HCT116 (cell line): ENCODE measurements around the gene NFIA. TPM values are rescaled to one million over a fixed set of nuclear protein-coding genes. Genes with fewer than 3 reads are reported as not detected.

Experiments
- ATAC-seq: fragments of 200-7000 bp; cut with Tn5 transposase; 2 replicates; pipeline ENCODE4 v1.9.1; 2020; ENCODE audit warnings: mild to moderate bottlenecking, moderate library complexity
- BruUV-seq: library from RNA; stranded (reverse); fragments of 400-500 nt; replicated peaks from 2 replicates; lab custom pipeline; 2021; lab: Mats Ljungman, UMichigan
- CTCF ChIA-PET: fragments of 300-600 bp; sonication (Branson Sonifier 250); formaldehyde crosslinking; loops from one replicate; lab custom pipeline; 2021; ENCODE audit warnings: antibody characterized with exemption; lab: Charles Lee
- POLR2A ChIA-PET: fragments of 300-600, 350-600 bp; sonication (Branson Sonifier 250); formaldehyde crosslinking; loops from one replicate; lab custom pipeline; 2021; ENCODE audit warnings: antibody characterized with exemption; lab: Charles Lee
- RAD21 ChIA-PET, 2 experiments: fragments of 300-600 bp; sonication (Branson Sonifier 250); formaldehyde crosslinking; loops; one replicate each; lab custom pipeline; 2023; ENCODE audit warnings: low total read pairs in 2 of 2; ENCODE audit not compliant: uncharacterized antibody in 2 of 2, unreplicated experiment in 2 of 2, low non-redundant PET in 1 of 2; lab: Charles Lee
- DNase-seq: peaks from one replicate; pipeline ENCODE4 v3.0.0-alpha.2; 2010; ENCODE audit warnings: low read depth, low spot score
- H2AFZ ChIP-seq: fragments of 200-600 bp; shearing (Covaris generic), sonication (generic); 2 replicates; pipeline ENCODE4 v1.6.1; 2017; ENCODE audit warnings: low read depth, mixed run types, mixed read lengths, antibody characterized with exemption, low read length; ENCODE audit not compliant: poor library complexity, severe bottlenecking
- H3K27ac ChIP-seq: 2 replicates; pipeline ENCODE4 v1.5.1; 2012; ENCODE audit warnings: low read depth, low read length
- H3K27me3 ChIP-seq: fragments of 200-600 bp; sonication (generic); 2 replicates; pipeline ENCODE4 v1.6.1; 2016; ENCODE audit warnings: mixed run types, low read length, mixed read lengths; ENCODE audit not compliant: insufficient read depth
- H3K36me3 ChIP-seq, 2 experiments: fragments of 200-500 bp in 1 of 2; fragments of 200-600 bp in 1 of 2; sonication (Bioruptor generic) in 1 of 2; sonication (generic) in 1 of 2; 2 replicates each; pipeline versions ENCODE4 v1.5.1 to v1.6.1; 2014 to 2016; ENCODE audit warnings: low read length in 2 of 2, inconsistent platforms in 1 of 2, mixed read lengths in 1 of 2, mixed run types in 1 of 2; ENCODE audit not compliant: insufficient read depth in 2 of 2, control insufficient read depth in 1 of 2
- H3K4me1 ChIP-seq, 2 experiments: fragments of 200-600 bp in 1 of 2; sonication (generic) in 1 of 2; 2 replicates each; pipeline versions ENCODE4 v1.5.1 to v1.6.1; 2012 to 2017; ENCODE audit warnings: low read length in 2 of 2, inconsistent platforms in 1 of 2, mild to moderate bottlenecking in 1 of 2, mixed read lengths in 1 of 2, mixed run types in 1 of 2, moderate library complexity in 1 of 2; ENCODE audit not compliant: insufficient read depth in 2 of 2, control insufficient read depth in 1 of 2
- H3K4me2 ChIP-seq: fragments of 200-600 bp; sonication (generic); 2 replicates; pipeline ENCODE4 v1.6.1; 2017; ENCODE audit warnings: mixed run types, low read length, mixed read lengths
- H3K4me3 ChIP-seq, 2 experiments: fragments of 200-600 bp in 1 of 2; sonication (generic) in 1 of 2; replicated peaks in 1 of 2; 2 replicates each; pipeline ENCODE4 v1.5.1; 2011 to 2016; ENCODE audit warnings: low read length in 2 of 2, control low read depth in 1 of 2, low read depth in 1 of 2, mild to moderate bottlenecking in 1 of 2, mixed read lengths in 1 of 2, mixed run types in 1 of 2
- H3K79me2 ChIP-seq: fragments of 200-600 bp; sonication (generic); 2 replicates; pipeline ENCODE4 v1.6.1; 2017; ENCODE audit warnings: mild to moderate bottlenecking, mixed run types, low read length, moderate library complexity, mixed read lengths; ENCODE audit not compliant: insufficient read depth
- H3K9ac ChIP-seq: fragments of 200-600 bp; sonication (generic); 2 replicates; pipeline ENCODE4 v1.6.1; 2016; ENCODE audit warnings: low read length, mixed read lengths
- H3K9me2 ChIP-seq: fragments of 200-600 bp; sonication (generic), shearing (Covaris generic); 2 replicates; pipeline ENCODE4 v1.6.1; 2017; ENCODE audit warnings: mixed run types, mild to moderate bottlenecking, moderate library complexity; ENCODE audit not compliant: insufficient read depth
- H3K9me3 ChIP-seq, 2 experiments: fragments of 200-500 bp in 1 of 2; fragments of 200-600 bp in 1 of 2; sonication (Bioruptor generic) in 1 of 2; sonication (generic) in 1 of 2; 2 replicates each; pipeline ENCODE4 v1.6.1; 2014 to 2017; ENCODE audit warnings: low read length in 2 of 2, mixed read lengths in 2 of 2, inconsistent platforms in 1 of 2, low read depth in 1 of 2, mild to moderate bottlenecking in 1 of 2, mixed run types in 1 of 2, moderate library complexity in 1 of 2; ENCODE audit not compliant: control insufficient read depth in 1 of 2, insufficient read depth in 1 of 2
- H4K20me1 ChIP-seq: fragments of 200-600 bp; sonication (generic), shearing (Covaris generic); 2 replicates; pipeline ENCODE4 v1.6.1; 2017; ENCODE audit warnings: mixed run types, mild to moderate bottlenecking, moderate library complexity; ENCODE audit not compliant: insufficient read depth
- CBX3 ChIP-seq: IDR thresholded peaks from 2 replicates; pipeline ENCODE4 v1.6.1; 2012; ENCODE audit warnings: low read depth
- CEBPB ChIP-seq: IDR thresholded peaks from 2 replicates; pipeline ENCODE4 v1.6.1; 2012; ENCODE audit warnings: low read depth
- EGR1 ChIP-seq: IDR thresholded peaks from 2 replicates; pipeline ENCODE4 v1.6.1; 2012; ENCODE audit warnings: low read depth
- EZH2 ChIP-seq: fragments of 200-600 bp; sonication (generic); IDR thresholded peaks from 2 replicates; pipeline ENCODE4 v1.6.1; 2017; ENCODE audit warnings: antibody characterized with exemption, mixed run types
- EZH2phosphoT487 ChIP-seq: fragments of 200-600 bp; IDR thresholded peaks from 2 replicates; pipeline ENCODE4 v1.6.1; 2018; ENCODE audit warnings: antibody characterized with exemption, borderline replicate concordance
- FOSL1 ChIP-seq: IDR thresholded peaks from 2 replicates; pipeline ENCODE4 v1.6.1; 2012; ENCODE audit warnings: low read depth
- JUND ChIP-seq: IDR thresholded peaks from 2 replicates; pipeline ENCODE4 v1.6.1; 2012
- POLR2A ChIP-seq: IDR thresholded peaks from 2 replicates; pipeline ENCODE4 v1.7.0; 2011; ENCODE audit warnings: borderline replicate concordance; ENCODE audit not compliant: insufficient read depth, insufficient read length; ENCODE audit errors: extremely low read depth
- POLR2AphosphoS5 ChIP-seq: IDR thresholded peaks from 2 replicates; pipeline ENCODE4 v1.6.1; 2011; ENCODE audit warnings: mild to moderate bottlenecking, low read depth, low read length, moderate library complexity
- RAD21 ChIP-seq: IDR thresholded peaks from 2 replicates; pipeline ENCODE4 v1.6.1; 2012; ENCODE audit warnings: low read depth, mild to moderate bottlenecking
- SP1 ChIP-seq: IDR thresholded peaks from 2 replicates; pipeline ENCODE4 v1.6.1; 2012; ENCODE audit warnings: low read depth
- SRF ChIP-seq: IDR thresholded peaks from 2 replicates; pipeline ENCODE4 v1.6.1; 2012; ENCODE audit warnings: low read depth
- TCF7L2 ChIP-seq: IDR thresholded peaks from 2 replicates; pipeline ENCODE4 v1.7.0; 2011; ENCODE audit warnings: borderline replicate concordance, inconsistent platforms; ENCODE audit not compliant: insufficient read depth, insufficient read length; ENCODE audit errors: extremely low read depth
- ZBTB33 ChIP-seq: IDR thresholded peaks from 2 replicates; pipeline ENCODE4 v1.6.1; 2011; ENCODE audit warnings: mild to moderate bottlenecking, low read length, moderate library complexity; ENCODE audit not compliant: insufficient replicate concordance; ENCODE audit errors: extremely low read depth
- ZFX ChIP-seq: fragments of 450-650 bp; IDR thresholded peaks from 2 replicates; pipeline ENCODE4 v1.6.1; 2017
- ZNF274 ChIP-seq: fragments of 200-500 bp; sonication (Bioruptor generic); IDR thresholded peaks from 2 replicates; pipeline ENCODE4 v1.6.1; 2014; ENCODE audit warnings: mild to moderate bottlenecking, low read depth, low read length, inconsistent platforms
- intact Hi-C: fragments of 100-400 bp; cut with micrococcal nuclease; formaldehyde crosslinking; loops from 2 replicates; pipeline ENCODE4 v1.10.0; 2022
- total RNA-seq: library from RNA; stranded (reverse); gene quantifications from one replicate; pipeline ENCODE4 v1.2.1, GENCODE V29; 2021; ENCODE audit not compliant: unreplicated experiment
- TF ChIP-seq, protein P1 (sequence below): IDR thresholded peaks from 2 replicates; pipeline ENCODE4 v1.6.1; 2012
- TF ChIP-seq, protein P2 (sequence below): IDR thresholded peaks from 2 replicates; pipeline ENCODE4 v1.6.1; 2012

Gene NFIA
- total RNA-seq, 1 experiment from 2014 or later = 17.2 TPM

DNA sequence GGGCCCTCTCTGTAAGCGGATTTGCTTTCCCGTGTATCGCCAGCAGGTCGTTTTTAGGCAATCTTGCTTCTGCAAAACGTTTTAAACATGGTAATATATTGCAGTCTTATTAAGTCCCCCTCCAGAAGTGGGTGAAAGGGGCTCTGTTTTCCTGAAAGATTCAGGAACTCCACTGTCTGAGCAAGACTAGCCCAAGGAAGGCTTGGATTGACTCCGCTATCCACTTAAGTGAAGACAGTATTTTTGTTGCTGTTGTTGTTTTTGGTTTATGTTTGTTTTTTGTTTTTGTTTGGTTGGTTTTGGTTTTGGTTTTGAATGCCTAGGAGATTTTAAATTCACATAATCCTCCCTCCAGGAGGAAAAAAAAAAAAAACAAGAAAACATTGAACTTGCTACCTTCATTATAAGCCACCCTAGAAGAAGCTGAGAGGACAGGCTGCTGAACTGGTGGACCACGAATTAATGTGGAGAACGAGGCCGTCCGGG is 29.1 kb upstream of the NFIA start:
- Histone ChIP-seq H3K4me3 (peak overlapping the region; percentile 30 to 46; a peak in 3 of 4 replicates), H3K79me2 (no peaks in the 10 kb centered on the region), H3K36me3 (no peaks in the 10 kb centered on the region), H3K27me3 (no peaks in the 10 kb centered on the region), H3K27ac (no peak overlapping the region), H3K9me2 (no peaks in the 10 kb centered on the region), H4K20me1 (no peaks in the 10 kb centered on the region), H2AFZ (peak overlapping the region; percentile 84), H3K4me2 (peak overlapping the region; percentile 70), H3K9ac (0 out of 2 replicates have a peak overlapping the region, but pooled peaks have one; percentile 14), H3K4me1 (peaks cover 3 to 17% of the 10 kb centered on the region in 2 experiments; a peak in 2 of 4 replicates), H3K9me3 (no peaks in the 10 kb centered on the region)
- intact Hi-C loops = loop anchor here (10.0 kb wide), 1 partner anchor 532 kb away; no protein-coding TSS in a partner anchor
- TF ChIP-seq EZH2 (no peak), POLR2A (no peak), FOSL1 (no peak)
- no peak for DNase-seq
- no TSS peak for BruUV-seq
- CTCF ChIA-PET = no interaction called here
- RAD21 ChIA-PET = no interaction called here
- POLR2A ChIA-PET = no interaction called here
- no peak for ATAC-seq

GRCh38 chr1:61053712-61054600 is 28.4 kb upstream of the NFIA start:
- no peak for TF ChIP-seq ZNF274
- no peak for TF ChIP-seq POLR2A
- no peak for TF ChIP-seq SP1
- TF ChIP-seq, protein P1, sequence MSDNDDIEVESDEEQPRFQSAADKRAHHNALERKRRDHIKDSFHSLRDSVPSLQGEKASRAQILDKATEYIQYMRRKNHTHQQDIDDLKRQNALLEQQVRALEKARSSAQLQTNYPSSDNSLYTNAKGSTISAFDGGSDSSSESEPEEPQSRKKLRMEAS = no peak
- TF ChIP-seq RAD21 = no peak
- TF ChIP-seq ZBTB33 = no peak
- no peak for TF ChIP-seq CBX3
- TF ChIP-seq TCF7L2 = no peak
- TF ChIP-seq ZFX = no peak
- TF ChIP-seq EGR1 = no peak
- TF ChIP-seq EZH2 = no peak
- no peak for TF ChIP-seq JUND
- TF ChIP-seq FOSL1 = no peak
- no peak for TF ChIP-seq CEBPB
- TF ChIP-seq POLR2AphosphoS5 = no peak
- TF ChIP-seq, protein P2, sequence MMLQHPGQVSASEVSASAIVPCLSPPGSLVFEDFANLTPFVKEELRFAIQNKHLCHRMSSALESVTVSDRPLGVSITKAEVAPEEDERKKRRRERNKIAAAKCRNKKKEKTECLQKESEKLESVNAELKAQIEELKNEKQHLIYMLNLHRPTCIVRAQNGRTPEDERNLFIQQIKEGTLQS = no peak
- TF ChIP-seq SRF = no peak
- no peak for TF ChIP-seq EZH2phosphoT487
- DNase-seq = no peak
- RAD21 ChIA-PET = no interaction called here

More at GRCh38 chr1:61053712-61054600, 28.4 kb upstream of the NFIA start:
- H2AFZ ChIP-seq = peak overlapping the region; percentile 84
- no peaks in the 10 kb centered on the region for H3K79me2 ChIP-seq
- ChIA-PET POLR2A (no interaction called here), CTCF (no interaction called here)
- H3K9ac ChIP-seq = 0 out of 2 replicates have a peak overlapping the region, but pooled peaks have one; percentile 14
- peak overlapping the region; percentile 30 to 46; a peak in 3 of 4 replicates for H3K4me3 ChIP-seq
- no peak for ATAC-seq
- peaks cover 3 to 17% of the 10 kb centered on the region in 2 experiments; a peak in 2 of 4 replicates for H3K4me1 ChIP-seq
- no peak overlapping the region for H3K27ac ChIP-seq
- intact Hi-C loops = loop anchor here (10.0 kb wide), 1 partner anchor 531 kb away; no protein-coding TSS in a partner anchor
- H3K4me2 ChIP-seq = peak overlapping the region; percentile 70
- no peaks in the 10 kb centered on the region for H3K9me2 ChIP-seq
- H4K20me1 ChIP-seq = no peaks in the 10 kb centered on the region
- no peaks in the 10 kb centered on the region for H3K9me3 ChIP-seq
- no peaks in the 10 kb centered on the region for H3K27me3 ChIP-seq
- no peaks in the 10 kb centered on the region for H3K36me3 ChIP-seq
- BruUV-seq = no TSS peak
